HEK293T (cell line): ENCODE measurements around the gene PPP1R14D.

Experiments
- CTCF ChIA-PET: fragments of 350-600 bp; formaldehyde crosslinking; extraction: SDS; loops from one replicate; lab custom pipeline; 2021; ENCODE audit warnings: antibody characterized with exemption, inconsistent platforms; lab: Yijun Ruan, JAX
- POLR2A ChIA-PET: fragments of 350-600 bp; formaldehyde crosslinking; extraction: SDS; loops from one replicate; lab custom pipeline; 2020; ENCODE audit warnings: antibody characterized with exemption, inconsistent platforms; lab: Yijun Ruan, JAX
- DNase-seq: peaks from one replicate; pipeline ENCODE4 v3.0.0; 2012; ENCODE audit warnings: mixed read lengths; ENCODE audit errors: extremely low spot score
- ARNT ChIP-seq: fragments of 450-650 bp; IDR thresholded peaks from 2 replicates; pipeline ENCODE4 v1.6.1; 2017; ENCODE audit warnings: mild to moderate bottlenecking
- BHLHE40 ChIP-seq: fragments of 450-650 bp; IDR thresholded peaks from 2 replicates; pipeline ENCODE4 v1.6.1; 2016; ENCODE audit warnings: mild to moderate bottlenecking, moderate library complexity, borderline replicate concordance
- CTBP1 ChIP-seq: fragments of 450-650 bp; IDR thresholded peaks from 2 replicates; pipeline ENCODE4 v1.6.1; 2016; ENCODE audit warnings: borderline replicate concordance
- ELF4 ChIP-seq: fragments of 450-650 bp; IDR thresholded peaks from 2 replicates; pipeline ENCODE4 v1.6.1; 2017; ENCODE audit warnings: antibody characterized with exemption
- FOXA1 ChIP-seq: fragments of 450-650 bp; IDR thresholded peaks from 2 replicates; pipeline ENCODE4 v1.6.1; 2016; ENCODE audit warnings: mild to moderate bottlenecking
- FOXK2 ChIP-seq: fragments of 450-650 bp; IDR thresholded peaks from 2 replicates; pipeline ENCODE4 v1.6.1; 2016; ENCODE audit warnings: mild to moderate bottlenecking
- FOXM1 ChIP-seq: fragments of 450-650 bp; IDR thresholded peaks from 2 replicates; pipeline ENCODE4 v1.6.1; 2017; ENCODE audit warnings: mild to moderate bottlenecking, borderline replicate concordance
- HDGF ChIP-seq: fragments of 450-650 bp; IDR thresholded peaks from 2 replicates; pipeline ENCODE4 v1.6.1; 2017; ENCODE audit warnings: antibody characterized with exemption, borderline replicate concordance
- L3MBTL2 ChIP-seq: fragments of 450-650 bp; conservative IDR thresholded peaks from 2 replicates; pipeline ENCODE4 v1.6.1; 2016; ENCODE audit warnings: mild to moderate bottlenecking
- LEF1 ChIP-seq: fragments of 450-650 bp; IDR thresholded peaks from 2 replicates; pipeline ENCODE4 v1.6.1; 2017; ENCODE audit warnings: mild to moderate bottlenecking, borderline replicate concordance
- NFRKB ChIP-seq: fragments of 450-650 bp; IDR thresholded peaks from 2 replicates; pipeline ENCODE4 v1.6.1; 2016; ENCODE audit warnings: mild to moderate bottlenecking, moderate library complexity
- SP1 ChIP-seq: fragments of 450-650 bp; IDR thresholded peaks from 2 replicates; pipeline ENCODE4 v1.6.1; 2017
- SUZ12 ChIP-seq: fragments of 450-650 bp; IDR thresholded peaks from 2 replicates; pipeline ENCODE4 v1.6.1; 2016; ENCODE audit warnings: mild to moderate bottlenecking
- TARDBP ChIP-seq: fragments of 450-650 bp; IDR thresholded peaks from 2 replicates; pipeline ENCODE4 v1.6.1; 2016
- ZNF384 ChIP-seq: fragments of 450-650 bp; IDR thresholded peaks from 2 replicates; pipeline ENCODE4 v1.6.1; 2016
- TF ChIP-seq, protein P1 (sequence below): fragments of 450-650 bp; IDR thresholded peaks from 2 replicates; pipeline ENCODE4 v1.6.1; 2016

Gene PPP1R14D

DNA sequence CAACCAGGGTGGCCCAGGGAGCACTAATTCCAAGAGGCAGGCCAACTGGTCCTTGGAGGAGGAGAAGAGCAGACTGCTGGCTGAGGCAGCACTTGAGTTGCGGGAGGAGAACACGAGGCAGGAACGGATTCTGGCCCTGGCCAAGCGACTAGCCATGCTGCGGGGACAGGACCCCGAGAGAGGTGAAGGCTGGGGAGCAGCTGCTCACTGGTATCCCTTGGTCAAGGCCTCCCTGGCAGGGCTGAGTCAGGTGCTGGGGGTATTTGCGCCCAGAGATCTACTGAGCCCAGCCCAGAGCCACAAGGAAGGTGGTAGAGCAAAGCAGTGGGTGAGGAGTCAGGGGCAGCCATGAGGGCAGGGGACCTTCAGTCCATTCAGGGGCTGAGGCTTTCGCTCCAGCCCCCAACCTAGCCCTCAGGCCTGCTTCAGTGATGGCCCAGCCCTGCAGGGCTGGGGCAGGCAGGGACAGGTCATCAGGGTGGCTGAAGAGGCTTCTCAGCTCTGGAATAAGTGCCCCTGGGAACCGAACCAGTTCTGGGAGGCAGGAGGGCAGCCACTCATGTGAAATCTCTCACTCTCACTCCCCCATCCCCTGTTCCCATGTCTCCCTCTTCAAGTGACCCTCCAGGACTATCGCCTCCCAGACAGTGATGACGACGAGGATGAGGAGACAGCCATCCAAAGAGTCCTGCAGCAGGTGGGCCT, 15.6 kb downstream of the PPP1R14D start:
- TF ChIP-seq CTBP1 (no peak), SUZ12 (no peak), ELF4 (no peak), FOXK2 (no peak), L3MBTL2 (no peak), FOXA1 (no peak), HDGF (no peak), FOXM1 (no peak), NFRKB (no peak), ZNF384 (no peak)
- CTCF ChIA-PET = interaction anchor here (0.6 kb wide), 1 partner anchor 11 kb away, joined by 3 read pairs; no protein-coding TSS in a partner anchor

DNA sequence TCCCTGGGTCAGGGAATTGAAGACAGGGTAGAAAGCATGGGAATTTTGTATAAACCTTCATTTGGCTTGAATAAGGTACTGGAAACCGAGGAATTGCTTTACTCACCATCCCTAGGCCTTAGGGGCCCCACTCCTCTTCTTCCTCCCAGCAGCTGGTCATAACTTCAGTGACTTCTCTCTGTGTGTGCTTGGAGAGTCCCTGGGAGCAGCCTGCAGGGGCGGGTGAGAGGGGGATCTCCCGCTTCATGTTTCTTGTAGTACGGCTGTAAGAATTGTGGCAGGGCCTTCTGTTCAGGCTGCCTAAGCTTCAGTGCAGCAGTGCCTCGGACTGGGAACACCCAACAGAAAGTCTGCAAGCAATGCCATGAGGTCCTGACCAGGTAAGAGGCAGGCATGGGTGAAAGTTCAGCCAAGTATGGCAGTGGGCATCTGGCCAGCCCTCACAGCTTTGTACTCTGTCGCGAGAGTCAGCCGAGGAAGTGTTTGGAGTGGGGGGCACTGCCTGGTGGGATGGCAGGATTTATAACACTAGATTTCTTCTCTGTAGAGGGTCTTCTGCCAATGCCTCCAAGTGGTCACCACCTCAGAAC, 19.6 kb downstream of the PPP1R14D start:
- CTCF ChIA-PET = interaction anchor here (0.6 kb wide), 2 partner anchors 49 kb away, joined by 3 to 5 read pairs; no protein-coding TSS in a partner anchor
- no peak for DNase-seq
- POLR2A ChIA-PET = no interaction called here
- TF ChIP-seq LEF1 = no peak

More for the DNA sequence above, 15.6 kb downstream of the PPP1R14D start:
- POLR2A ChIA-PET = no interaction called here
- DNase-seq = no peak

DNA sequence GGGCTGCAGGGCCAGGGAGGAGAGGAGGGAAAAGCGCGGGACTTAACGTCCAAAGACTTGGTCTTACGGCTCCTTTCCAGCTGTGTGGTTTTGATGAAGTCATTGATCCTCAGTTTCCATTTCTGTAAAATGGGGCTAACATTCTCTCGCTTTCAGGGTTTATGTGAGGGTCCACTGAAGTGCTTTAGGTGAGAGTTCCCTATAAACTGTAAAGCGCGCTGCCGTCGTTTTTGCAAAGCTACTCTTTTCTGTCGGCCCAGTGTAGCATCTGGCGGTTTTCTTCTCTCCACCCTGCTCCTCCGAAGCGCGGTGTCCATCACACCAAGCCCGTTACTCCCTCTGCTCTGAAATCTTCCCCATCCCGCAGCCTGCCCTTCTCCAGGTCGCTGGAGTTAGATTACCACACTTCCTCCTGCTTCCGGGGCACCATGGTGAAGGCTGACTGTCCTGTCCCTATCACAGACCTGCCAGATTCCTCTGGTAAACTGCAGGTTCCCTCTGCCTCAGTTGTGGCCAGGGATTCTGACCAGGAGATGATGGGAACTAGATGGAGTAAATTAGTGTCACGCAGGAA, 20.5 kb downstream of the PPP1R14D start:
- no peak for DNase-seq
- TF ChIP-seq NFRKB (no peak), CTBP1 (no peak), L3MBTL2 (0 out of 2 replicates have a peak, but pooled peaks have one; percentile 25)
- ChIA-PET POLR2A (interaction anchor here (0.9 to 2.1 kb wide), 11 partner anchors 8 to 113 kb away, joined by 3 to 9 read pairs (median 5); partner anchors contain the start of genes GCHFR, PPP1R14D, RAD51 and VPS18), CTCF (interaction anchor here (0.6 kb wide), 1 partner anchor 50 kb away, joined by 3 read pairs; no protein-coding TSS in a partner anchor)

DNA sequence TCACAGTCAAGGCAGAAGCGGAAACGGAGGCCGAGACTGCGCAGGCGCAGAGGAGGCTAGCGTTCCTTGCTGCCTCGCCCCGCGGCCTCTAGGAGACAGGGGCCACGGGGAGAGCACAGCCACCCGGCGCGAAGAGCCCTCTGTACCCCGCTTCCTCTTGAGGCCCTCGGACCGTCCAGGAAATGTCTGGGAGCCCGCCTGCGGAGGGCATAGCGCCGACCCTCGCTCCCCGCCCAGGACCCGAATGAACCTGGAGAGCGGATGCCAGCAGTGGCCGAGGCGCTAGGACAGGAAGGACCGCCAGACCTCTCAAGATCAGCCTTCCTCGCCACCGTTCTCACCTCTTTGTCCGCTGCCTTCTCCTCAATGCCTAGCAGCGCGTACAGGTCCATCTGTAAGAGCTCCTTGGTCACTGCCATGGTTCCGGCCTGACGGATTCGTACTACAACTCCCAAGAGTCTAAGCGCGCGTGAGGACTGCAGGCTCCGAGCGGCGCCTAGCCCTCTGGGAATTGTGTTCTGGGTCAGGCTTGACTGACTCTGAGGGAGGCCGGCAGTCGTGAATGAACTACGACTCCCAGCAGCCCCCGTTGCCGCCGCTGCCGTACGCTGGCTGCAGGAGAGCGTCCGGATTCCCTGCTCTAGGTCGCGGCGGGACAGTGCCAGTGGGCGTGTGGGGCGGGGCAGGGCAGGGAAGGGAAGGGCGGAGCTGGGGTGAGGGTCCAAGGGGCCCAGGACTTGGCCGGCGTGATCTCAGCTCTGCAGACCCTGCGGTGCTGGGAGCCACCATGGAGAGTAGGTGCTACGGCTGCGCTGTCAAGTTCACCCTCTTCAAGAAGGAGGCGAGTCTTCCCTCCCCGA, 21.2 kb downstream of the PPP1R14D start, which contains the start of the genes DNAJC17 and ZFYVE19:
Gene DNAJC17, minus strand, starts transcription at position 446 of the 860 bp plus-strand sequence. Its CDS starts 27 bp downstream, at position 419.
Gene ZFYVE19, plus strand, starts transcription at position 62 of the 860 bp plus-strand sequence. Its CDS starts 501 bp downstream, at position 563.
- POLR2A ChIA-PET = interaction anchor here (0.9 to 2.1 kb wide), 11 partner anchors 8 to 112 kb away, joined by 3 to 9 read pairs (median 5); partner anchors contain the start of genes GCHFR, PPP1R14D, RAD51 and VPS18
- DNase-seq = peak; percentile 90
- TF ChIP-seq HDGF (no peak), TARDBP (no peak), BHLHE40 (no peak), ZNF384 (no peak), L3MBTL2 (no peak), ARNT (no peak), FOXA1 (no peak), LEF1 (no peak), SUZ12 (peak; percentile 63; the same call in 1 of the 2 replicates), NFRKB (no peak)
- TF ChIP-seq, protein P1, sequence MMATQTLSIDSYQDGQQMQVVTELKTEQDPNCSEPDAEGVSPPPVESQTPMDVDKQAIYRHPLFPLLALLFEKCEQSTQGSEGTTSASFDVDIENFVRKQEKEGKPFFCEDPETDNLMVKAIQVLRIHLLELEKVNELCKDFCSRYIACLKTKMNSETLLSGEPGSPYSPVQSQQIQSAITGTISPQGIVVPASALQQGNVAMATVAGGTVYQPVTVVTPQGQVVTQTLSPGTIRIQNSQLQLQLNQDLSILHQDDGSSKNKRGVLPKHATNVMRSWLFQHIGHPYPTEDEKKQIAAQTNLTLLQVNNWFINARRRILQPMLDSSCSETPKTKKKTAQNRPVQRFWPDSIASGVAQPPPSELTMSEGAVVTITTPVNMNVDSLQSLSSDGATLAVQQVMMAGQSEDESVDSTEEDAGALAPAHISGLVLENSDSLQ = peak; percentile 46; the same call in 1 of the 2 replicates
- CTCF ChIA-PET = no interaction called here

DNA sequence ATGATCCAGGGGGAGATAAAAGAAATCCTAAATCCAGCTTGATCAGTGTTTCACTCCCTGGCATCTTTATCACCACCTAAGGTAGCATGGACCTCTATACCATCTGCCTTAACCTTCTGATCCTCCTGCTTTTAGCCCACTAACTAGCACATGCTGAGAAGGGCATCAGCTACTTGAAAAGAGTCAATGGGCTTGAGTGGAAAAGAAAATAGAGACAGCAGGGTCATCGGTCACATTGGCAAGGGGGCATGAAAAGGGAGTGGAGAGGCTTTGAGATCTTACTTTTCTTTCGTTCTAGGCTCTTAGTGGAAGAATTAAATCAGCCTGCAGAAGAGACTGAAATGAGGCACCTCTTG, 21.9 kb downstream of the PPP1R14D start:
- ChIA-PET POLR2A (interaction anchor here (1.3 to 2.1 kb wide), 8 partner anchors 9 to 112 kb away, joined by 3 to 9 read pairs (median 6); partner anchors contain the start of genes GCHFR, PPP1R14D, RAD51 and VPS18), CTCF (no interaction called here)
- TF ChIP-seq ZNF384 = no peak
- TF ChIP-seq SUZ12 = no peak
- TF ChIP-seq L3MBTL2 = no peak
- no peak for TF ChIP-seq ELF4
- TF ChIP-seq FOXM1 = no peak
- no peak for TF ChIP-seq LEF1
- TF ChIP-seq NFRKB = no peak
- TF ChIP-seq BHLHE40 = no peak
- no peak for TF ChIP-seq FOXA1
- no peak for TF ChIP-seq HDGF
- no peak for TF ChIP-seq TARDBP
- no peak for TF ChIP-seq CTBP1
- no peak for TF ChIP-seq SP1
- no peak for DNase-seq

DNA sequence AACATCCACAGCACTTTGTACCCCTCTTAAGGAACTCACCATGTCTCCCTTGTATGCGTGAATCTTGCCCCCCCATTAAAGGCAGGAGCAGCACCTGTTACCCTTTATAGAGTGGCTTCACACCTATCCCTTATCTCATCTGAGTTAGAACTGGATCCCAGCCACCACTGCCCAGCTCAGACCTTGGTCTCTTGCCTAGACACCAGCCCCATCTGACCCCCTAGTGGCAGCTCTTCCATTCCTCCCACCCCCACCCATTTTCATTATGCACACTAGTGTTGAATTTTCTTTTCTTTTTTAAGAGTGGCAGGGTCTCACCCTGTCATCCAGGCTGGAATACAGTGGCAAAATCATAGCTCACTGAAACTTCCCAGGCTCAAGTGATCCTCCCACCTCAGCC, 24.8 kb downstream of the PPP1R14D start:
- ChIA-PET POLR2A (no interaction called here), CTCF (interaction anchor here (0.5 to 0.6 kb wide), 2 partner anchors 78 to 124 kb away, joined by 3 read pairs; no protein-coding TSS in a partner anchor)
- TF ChIP-seq FOXK2 = no peak
- TF ChIP-seq BHLHE40 = no peak
- TF ChIP-seq HDGF = no peak
- no peak for TF ChIP-seq FOXA1
- no peak for TF ChIP-seq NFRKB
- TF ChIP-seq L3MBTL2 = no peak
- TF ChIP-seq ZNF384 = no peak
- no peak for TF ChIP-seq ARNT
- TF ChIP-seq, protein P1 = no peak
- no peak for TF ChIP-seq CTBP1
- no peak for DNase-seq
